RWPE2 (cell line): Measurements from ENCODE around the gene ASTN2.

ENCODE experiments used
- ATAC-seq: fragments of 200-7000 bp; cut with Tn5 transposase; 3 replicates; pipeline ENCODE4 v1.9.1; 2021; ENCODE audit warnings: low read depth
- DNase-seq: peaks from one replicate; pipeline ENCODE4 v3.0.0-alpha.2; 2020; ENCODE audit warnings: low spot score
- H3K27ac ChIP-seq: fragments of 450-650 bp; 2 replicates; pipeline ENCODE4 v1.5.1; 2017; ENCODE audit warnings: mild to moderate bottlenecking; ENCODE audit not compliant: poor library complexity, severe bottlenecking
- H3K27me3 ChIP-seq: fragments of 250-450 bp; sonication (Bioruptor Pico); 2 replicates; pipeline ENCODE4 v1.5.1; 2021; ENCODE audit warnings: mild to moderate bottlenecking, moderate library complexity; ENCODE audit not compliant: insufficient read depth, poor library complexity, severe bottlenecking
- H3K36me3 ChIP-seq: fragments of 250-450 bp; sonication (Bioruptor Pico); 2 replicates; pipeline ENCODE4 v1.5.1; 2020; ENCODE audit warnings: low read depth, mild to moderate bottlenecking, moderate library complexity
- H3K4me1 ChIP-seq: fragments of 250-450 bp; sonication (Bioruptor Pico); 2 replicates; pipeline ENCODE4 v1.5.1; 2021; ENCODE audit warnings: mild to moderate bottlenecking, moderate library complexity; ENCODE audit not compliant: insufficient read depth, poor library complexity, severe bottlenecking
- H3K4me3 ChIP-seq: fragments of 250-450 bp; sonication (Bioruptor Pico); 2 replicates; pipeline ENCODE4 v1.5.1; 2021; ENCODE audit warnings: mild to moderate bottlenecking, moderate library complexity; ENCODE audit not compliant: severe bottlenecking
- H3K9me3 ChIP-seq: fragments of 250-450 bp; sonication (Bioruptor Pico); 2 replicates; pipeline ENCODE4 v1.5.1; 2021; ENCODE audit warnings: mild to moderate bottlenecking, moderate library complexity; ENCODE audit not compliant: severe bottlenecking
- CTCF ChIP-seq: fragments of 450-650 bp; IDR thresholded peaks from one replicate; pipeline ENCODE4 v1.5.1; 2017; ENCODE audit warnings: mild to moderate bottlenecking, moderate library complexity; ENCODE audit not compliant: poor library complexity, severe bottlenecking

The ASTN2 gene

GRCh38 chr9:117075636-117076035 lies 339.2 kb downstream of the ASTN2 start:
- ATAC-seq (no peak), DNase-seq (no peak)
- no peaks in the 10 kb centered on the region for H3K9me3 ChIP-seq
- no peaks in the 10 kb centered on the region for H3K27me3 ChIP-seq
- H3K4me3 ChIP-seq: no peak overlapping the region
- H3K27ac ChIP-seq: no peak overlapping the region
- no peaks in the 10 kb centered on the region for H3K36me3 ChIP-seq
- H3K4me1 ChIP-seq: peaks cover 3% of the 10 kb centered on the region
- no peak for TF ChIP-seq CTCF

- TF ChIP-seq CTCF: no peak
These were observed 339.9 kb downstream of the ASTN2 start for GRCh38 chr9:117074784-117075520.

GRCh38 chr9:117074342-117074662 lies 340.6 kb downstream of the ASTN2 start:
- DNase-seq (no peak), ATAC-seq (no peak)
- Histone ChIP-seq H3K27me3 (no peaks in the 10 kb centered on the region), H3K27ac (no peak overlapping the region), H3K36me3 (no peaks in the 10 kb centered on the region), H3K4me3 (no peak overlapping the region), H3K4me1 (peaks cover 3% of the 10 kb centered on the region), H3K9me3 (no peaks in the 10 kb centered on the region)
- TF ChIP-seq CTCF: no peak

More at GRCh38 chr9:117074784-117075520, 339.9 kb downstream of the ASTN2 start:
- no peak for DNase-seq
- no peaks in the 10 kb centered on the region for H3K36me3 ChIP-seq
- H3K9me3 ChIP-seq: no peaks in the 10 kb centered on the region
- peaks cover 3% of the 10 kb centered on the region for H3K4me1 ChIP-seq
- H3K27ac ChIP-seq: no peak overlapping the region
- no peak overlapping the region for H3K4me3 ChIP-seq
- no peaks in the 10 kb centered on the region for H3K27me3 ChIP-seq
- ATAC-seq: no peak

GRCh38 chr9:117073539-117074341 lies 341.1 kb downstream of the ASTN2 start:
- H3K27ac ChIP-seq: no peak overlapping the region
- TF ChIP-seq CTCF: peak; percentile 60
- ATAC-seq: 0 out of 3 replicates have a peak, but pooled peaks have one; percentile 27

More at GRCh38 chr9:117073539-117074341, 341.1 kb downstream of the ASTN2 start:
- Histone ChIP-seq H3K9me3 (no peaks in the 10 kb centered on the region), H3K36me3 (no peaks in the 10 kb centered on the region), H3K27me3 (no peaks in the 10 kb centered on the region), H3K4me3 (no peak overlapping the region), H3K4me1 (peaks cover 3% of the 10 kb centered on the region)
- no peak for DNase-seq
